ENCODE data around the gene TNFAIP8L2.
A peak's percentile ranks its signal among the peaks of the same experiment; 100 is the strongest.

The TNFAIP8L2 gene

DNA sequence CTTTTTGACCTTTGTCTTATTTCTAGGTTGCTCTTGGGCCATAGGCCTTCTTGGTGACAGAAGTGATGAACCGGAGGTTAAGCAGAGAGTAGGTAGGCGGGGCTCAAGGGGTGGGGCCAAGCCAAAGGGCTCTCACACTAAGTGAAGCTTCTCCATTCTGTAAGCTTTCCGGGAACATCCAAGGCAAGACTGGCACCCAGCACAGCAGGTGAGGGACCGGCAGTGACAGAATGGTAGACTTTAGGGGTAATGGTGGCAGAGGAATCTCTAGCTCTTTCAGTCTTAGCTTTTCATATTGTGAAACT, at the start of gene TNFAIP8L2:
Gene TNFAIP8L2 (plus strand): TSS at position 135 of the 305 bp plus-strand sequence. CDS start 2,049 bp downstream, outside the sequence.
- DNase-seq, result peak; percentile 87

DNA sequence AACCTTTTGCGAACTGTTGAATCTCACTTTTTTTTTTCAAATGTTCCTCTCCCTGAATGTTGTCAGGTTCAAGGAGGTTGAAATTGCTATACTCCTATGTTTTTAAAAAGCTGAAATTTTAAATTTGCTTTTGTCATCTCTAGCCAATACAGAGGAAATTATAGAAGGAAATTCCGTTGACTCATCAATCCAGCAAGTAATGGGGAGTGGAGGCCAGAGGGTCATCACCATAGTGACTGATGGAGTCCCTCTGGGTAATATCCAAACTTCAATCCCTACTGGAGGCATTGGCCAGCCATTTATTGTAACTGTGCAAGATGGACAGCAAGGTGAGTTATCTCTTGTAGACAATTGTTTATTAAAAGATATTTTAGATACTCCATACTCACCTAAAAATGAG, 49.6 kb upstream of the TNFAIP8L2 start:
- peak; percentile 3 for DNase-seq

DNA sequence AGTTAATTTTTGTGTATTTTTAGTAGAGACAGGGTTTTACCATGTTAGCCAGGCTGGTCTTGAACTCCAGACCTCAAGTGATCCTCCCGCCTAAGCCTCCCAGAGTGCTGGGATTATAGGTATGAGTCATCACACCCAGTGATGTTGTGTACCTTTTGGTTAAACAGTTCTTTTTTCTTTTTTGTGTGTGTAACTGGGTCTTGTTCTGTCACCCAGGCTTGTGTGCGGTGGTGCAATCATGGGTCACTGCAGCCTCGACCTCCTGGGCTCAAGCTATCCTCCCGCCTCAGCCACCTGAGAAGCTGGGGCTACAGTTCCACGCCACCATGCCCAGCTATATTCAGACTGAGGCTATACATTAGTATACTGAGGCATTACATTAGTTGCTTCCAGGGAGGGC, 48.1 kb upstream of the TNFAIP8L2 start:
- no peak for DNase-seq

DNA sequence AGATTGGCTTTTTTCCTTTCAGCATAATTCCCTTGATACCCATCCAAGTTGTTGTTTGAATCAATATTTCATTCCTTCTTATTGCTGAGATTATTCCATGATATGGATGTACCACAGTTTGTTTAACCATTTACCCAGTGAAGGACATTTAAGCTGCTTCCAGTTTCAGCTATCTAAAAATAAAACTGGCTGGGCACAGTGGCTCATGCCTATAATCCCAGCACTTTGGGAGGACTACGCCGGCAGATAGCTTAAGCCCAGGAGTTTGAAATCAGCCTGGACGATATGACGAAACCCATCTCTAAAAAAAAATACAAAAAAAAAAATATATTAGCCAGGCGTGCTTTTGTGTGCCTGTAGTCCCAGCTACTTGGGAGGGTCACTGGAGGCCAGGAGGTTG, 42.6 kb upstream of the TNFAIP8L2 start:
- DNase-seq, result no peak

DNA sequence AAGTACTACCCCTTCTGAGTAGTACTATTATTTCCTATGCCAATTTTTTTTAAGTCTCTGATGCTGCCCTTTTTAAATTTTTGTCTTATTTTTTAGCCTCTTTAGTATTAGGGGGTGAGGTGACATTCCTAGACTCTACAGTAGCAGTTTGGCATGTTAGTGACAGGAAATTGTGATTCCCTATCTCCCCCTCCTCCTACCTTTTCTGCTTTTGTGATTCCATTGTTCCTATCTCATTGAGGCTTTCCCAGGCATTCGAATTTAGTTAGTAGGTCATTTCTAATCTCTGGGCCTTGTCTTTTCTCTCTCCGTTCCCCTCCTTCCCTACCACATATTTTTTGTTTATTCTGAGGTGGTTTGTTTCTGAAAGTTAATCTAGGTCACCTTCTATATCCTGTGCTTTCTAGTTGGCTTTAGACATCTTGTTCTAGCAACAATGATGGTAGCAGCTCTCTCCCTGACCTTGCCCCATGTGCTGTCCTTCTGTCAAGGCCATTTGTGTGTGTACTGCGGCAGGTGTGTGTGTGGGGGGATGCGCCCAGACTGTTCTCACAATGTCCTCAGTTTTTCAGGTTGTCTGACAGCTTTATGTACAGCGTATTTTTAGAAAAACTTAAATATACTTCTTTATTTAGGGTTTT, 31.6 kb upstream of the TNFAIP8L2 start:
- no peak for DNase-seq

DNA sequence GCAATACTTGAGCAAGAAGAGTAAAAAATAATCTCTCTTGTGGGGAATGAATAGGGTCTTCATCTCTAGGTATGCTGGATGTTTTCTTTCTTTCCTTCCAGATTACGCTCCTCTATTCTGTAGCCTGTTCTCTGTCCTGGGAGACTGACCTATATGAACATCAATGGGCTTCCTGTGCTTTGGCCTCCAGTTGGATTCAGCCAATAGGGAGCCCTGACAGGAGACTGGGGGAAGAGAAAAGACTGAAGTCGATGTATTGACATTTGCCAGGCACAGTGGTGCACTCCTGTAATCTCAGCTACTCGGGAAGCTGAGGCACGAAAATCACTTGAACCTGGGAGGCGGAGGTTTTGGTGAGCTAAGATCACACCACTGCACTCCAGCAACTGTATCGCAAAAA, 27.6 kb upstream of the TNFAIP8L2 start:
- no peak for DNase-seq

DNA sequence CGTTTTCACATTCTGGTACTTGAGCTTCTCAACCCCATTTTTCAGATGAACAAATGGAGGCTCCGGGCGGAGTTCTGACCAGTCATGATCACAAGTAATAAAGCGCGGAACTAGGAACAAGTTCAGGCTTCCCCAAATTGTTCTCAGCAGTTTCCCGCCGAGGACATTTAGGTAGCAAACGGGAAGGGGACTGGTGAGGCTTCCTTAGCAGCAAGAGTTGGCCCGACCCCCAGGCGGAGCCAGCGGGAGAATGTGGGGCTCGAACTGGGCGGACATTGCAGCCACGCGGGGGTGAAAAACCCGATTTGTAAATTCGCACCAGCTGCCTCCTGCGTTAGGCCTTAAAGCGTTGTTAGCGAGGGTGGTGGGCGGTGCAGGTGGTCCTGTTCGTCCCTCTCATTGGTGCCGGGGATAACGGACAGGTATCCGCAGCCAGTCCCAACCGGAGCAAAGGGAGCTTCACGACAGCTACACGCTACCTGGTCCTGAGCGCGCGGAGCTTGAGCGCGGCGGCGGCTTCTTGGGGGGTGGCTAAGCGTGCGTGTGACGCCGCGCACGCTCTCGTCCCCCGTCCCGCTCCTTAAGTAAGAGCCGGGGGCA, 25.4 kb upstream of the TNFAIP8L2 start:
- peak; percentile 52 for DNase-seq

DNA sequence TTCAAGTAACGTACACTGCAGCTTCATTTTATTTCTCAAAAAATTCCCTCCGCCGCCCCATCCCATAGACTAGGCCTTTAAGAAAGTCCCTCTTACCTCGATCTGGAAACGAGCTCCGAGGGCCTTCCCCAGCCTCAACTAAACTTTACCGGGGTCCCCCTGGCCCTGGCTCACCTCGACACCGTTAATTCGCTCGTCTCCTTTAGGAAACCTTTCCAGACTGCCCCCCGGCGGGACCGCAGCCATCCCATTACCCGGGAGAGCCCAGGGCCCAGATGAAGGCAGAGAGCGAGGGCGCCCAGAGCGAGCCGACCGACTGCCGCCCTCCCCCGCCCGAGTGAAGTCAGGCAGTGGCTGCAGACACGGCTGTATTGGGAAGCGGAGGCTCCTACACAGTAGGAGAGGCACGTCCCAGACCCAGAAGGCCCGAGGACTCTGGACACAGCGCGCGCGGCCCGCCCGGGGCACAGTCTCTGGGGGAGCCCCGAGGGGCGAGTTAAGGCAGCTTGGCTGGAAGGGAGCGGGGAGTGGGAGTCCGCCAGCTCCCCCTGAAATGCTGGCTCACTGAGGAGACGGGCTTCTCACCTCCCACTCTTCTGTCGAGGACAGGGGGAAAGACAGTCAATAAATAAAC, 24.6 kb upstream of the TNFAIP8L2 start:
- DNase-seq, result no peak

DNA sequence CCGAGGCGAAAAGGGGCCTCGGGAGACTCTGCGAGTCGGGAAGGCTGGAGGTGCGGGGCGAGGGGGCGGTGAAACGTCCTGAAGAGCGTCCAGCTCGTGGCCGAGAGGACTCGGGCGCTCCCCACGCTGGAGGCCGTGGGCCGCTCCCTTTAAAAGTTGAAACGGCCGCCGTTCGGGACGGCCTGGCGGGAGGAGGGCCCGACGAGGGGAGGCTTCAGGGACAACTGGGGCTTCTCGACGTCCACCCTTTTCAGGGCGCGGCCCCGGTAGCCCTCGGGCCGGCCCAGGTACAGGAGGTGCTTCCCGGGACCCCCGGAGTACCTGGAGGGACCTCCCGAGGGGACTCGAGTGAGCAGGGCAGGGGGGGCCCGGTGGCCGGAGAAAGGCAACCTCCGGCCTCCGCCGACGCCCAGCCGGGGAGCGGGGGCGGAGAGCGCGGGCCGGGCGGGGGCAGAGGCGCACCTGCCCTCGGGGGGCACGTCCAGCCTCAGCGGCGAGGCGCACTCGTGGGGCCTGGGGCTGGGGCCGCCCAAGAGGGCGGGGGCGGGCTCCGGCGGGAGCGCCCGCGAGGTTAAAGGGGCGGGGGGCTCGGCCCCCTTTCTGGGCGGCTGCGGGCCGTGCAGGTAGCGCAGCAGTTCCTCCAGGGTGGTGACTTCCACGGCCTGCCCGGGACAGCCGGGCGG, 24.0 kb upstream of the TNFAIP8L2 start:
- no peak for DNase-seq

DNA sequence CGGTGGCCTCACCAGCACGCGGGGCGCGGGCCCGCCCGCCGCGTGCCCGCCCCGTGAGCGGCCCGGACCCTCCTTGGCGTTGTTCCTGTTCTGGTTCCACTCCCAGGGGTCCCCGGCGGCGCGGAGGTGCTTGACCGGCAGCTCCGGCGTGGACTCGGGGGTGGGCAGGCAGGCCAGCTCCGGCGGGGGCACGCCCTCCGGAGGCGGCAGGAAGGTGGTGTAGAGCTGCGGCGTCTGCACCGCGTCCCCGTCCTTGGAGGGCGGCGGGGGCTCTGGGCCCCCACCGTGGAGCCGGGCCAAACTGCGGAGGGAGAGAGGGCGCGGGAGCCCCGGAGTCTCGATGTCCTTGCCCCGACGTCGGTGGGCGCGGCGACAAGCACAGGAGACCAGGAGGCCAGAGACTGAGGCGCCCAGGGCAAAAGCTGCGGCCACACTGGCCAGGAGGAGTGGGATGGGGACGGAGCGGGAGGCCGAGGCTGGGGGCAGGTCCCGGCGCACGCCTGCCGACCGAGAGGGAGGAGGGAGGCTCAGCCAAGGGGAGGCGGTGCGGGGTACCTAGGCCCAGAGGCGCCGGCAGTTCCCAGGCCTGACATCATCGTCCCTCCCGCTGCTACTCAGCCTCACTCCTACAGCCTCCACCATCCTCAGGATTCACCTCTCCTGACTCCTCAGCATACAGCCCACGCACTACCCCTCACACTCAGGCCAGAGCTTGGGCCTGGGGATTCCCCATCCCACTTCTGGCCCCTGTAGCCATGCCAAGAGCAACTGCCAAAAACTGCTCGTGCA, 23.2 kb upstream of the TNFAIP8L2 start:
- DNase-seq, result no peak

DNA sequence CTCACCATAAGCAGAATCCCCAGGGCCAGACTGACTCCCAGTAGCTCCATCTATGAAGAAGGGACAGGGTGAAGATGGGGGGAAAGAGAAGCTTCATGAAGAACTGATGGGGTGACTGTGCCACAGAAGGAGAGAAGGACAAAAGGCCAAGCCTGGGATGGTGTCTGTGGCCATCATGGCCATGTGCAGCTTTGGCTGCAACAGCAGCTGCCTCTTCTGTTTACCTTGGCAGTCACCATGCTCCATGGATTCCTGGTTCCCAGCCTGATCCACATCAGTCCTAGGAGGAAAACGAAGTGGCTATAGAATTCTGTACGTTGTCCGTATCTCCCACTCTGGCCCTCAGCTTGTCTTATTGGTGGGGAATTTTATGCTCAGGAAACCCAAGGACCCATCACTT, 22.1 kb upstream of the TNFAIP8L2 start:
- DNase-seq, result no peak

DNA sequence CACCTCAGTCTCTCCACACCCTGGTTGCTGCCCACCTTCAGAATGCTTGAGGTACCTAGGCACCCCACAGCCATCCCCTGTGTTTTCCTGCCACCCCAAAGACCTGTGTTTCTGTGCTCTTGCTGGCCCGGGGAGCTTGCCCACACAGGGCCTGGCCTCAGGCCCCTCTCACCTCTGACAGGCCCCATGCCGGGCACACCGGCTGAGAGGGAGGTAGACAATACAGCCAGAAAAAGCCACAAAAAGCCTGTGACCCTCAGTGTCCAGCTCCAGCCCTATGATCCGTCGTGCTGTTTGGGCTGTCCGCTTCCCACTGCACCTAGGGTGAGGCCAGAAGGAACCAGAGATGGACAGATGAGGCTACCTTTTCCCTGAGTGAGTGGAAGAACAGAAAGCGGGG, 21.5 kb upstream of the TNFAIP8L2 start:
- DNase-seq, result no peak

DNA sequence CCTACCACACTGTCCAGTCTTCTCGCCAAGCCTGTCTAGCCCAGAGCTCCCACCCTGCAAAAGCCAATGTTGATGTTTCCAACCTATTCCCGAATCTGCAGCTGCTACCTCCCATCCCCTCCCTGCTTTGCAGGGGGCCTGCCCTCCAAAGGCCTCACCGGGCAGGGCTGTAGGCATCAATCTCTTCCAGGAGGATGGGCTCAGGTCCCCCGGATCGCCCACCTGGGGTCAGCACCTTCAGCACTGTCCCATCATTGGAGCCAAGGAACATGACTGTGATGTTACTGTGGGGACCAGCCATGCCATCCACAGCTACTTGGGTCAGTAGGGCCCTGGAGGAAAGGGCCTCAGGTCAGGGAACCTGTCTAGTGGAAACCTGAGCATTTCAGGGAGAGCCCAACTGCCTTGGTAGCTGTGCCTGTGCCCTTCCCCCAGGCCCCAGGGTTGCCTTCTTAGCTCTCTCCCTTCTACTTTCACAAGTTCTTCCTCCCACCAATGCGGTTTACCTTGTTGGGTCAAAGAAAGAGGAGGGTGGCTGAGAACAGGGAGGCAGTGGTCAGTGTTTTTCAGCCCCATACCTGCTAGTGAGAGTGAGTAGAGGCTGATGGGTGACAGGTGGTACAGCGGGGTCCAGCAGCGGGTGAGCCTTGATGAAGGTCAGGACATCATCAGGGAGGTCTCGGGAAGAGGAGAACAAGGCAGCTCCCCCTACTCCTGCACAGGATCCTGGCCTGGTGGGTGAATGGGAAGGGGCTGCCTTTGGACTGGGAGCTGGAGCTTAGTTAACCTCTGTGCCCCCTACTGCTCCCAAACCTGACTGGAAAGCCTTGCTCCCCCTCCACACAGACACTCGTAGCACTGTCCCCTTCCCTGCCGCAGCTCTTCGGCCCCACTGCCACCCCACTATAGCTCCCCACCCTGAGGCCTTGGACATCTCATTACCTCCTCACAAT, 20.7 kb upstream of the TNFAIP8L2 start:
- no peak for DNase-seq

DNA sequence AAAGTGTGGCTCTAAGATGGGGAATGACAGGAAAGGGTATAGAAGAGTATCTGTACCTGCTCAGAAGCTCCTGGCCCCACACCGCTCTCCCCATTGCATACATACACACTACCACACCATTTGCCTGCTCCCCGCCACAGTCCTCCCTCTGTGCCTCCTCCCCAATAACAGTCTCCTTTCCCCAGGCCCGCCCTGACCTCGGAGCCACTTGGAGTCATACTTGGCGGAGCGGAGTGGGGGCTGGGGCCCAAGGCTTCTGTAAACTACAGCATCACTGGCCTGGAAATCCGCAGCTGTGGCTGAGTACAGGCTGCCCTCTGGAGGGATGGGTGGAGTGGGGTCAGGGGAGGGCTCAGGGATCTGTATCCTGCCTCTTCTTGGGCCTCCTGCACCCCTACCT, 18.7 kb upstream of the TNFAIP8L2 start:
- no peak for DNase-seq

DNA sequence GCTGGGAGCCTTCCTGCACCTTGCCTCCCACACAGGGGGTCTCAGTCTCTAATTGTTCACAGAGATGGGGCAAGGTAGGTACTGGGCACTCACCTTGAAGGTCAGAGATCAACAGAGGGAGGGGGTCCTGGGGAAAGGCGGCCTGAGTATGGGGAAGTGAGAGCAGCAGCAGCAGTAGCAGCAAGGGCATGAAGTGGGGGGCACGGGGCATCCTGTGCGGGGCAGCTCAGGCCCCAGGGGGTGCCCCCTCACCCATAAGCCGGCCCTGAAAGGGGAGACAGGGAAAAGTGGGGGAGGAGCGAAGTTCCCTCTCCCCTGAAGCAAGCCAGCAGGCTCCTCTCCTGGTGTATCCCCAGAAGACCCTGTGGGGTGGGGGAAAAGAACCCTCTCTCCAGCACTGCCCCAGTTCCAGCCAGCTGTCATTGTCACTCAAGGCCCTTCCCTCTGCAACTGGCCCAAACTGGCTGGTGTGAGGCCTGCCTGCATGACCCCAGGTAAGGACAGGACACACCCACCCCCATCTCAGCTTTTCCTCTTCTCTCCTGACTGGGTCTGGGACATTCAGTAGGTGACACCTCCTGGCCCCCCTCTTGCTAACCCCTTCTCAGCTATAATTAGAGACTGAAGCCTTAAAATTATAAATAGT, 13.9 kb upstream of the TNFAIP8L2 start:
- DNase-seq, result no peak

DNA sequence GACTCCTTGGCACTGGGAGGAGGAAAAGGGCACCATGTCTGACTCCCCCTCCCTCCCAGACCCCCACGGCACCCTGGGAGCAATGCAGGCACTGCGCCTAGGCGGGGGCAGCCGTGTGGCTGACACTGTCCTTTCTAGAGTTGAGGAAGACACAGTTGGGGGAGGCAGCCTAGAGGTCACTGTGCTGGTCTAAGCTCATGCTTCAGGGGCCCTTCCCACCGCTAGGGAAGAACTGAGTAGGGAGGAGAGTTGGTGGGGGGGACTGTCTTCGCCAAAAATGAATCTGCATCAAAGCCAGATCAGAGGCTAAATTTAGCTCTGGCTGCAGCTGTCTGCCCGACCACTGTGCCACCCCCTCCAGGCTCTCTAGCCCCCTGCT, 13.4 kb upstream of the TNFAIP8L2 start:
- no peak for DNase-seq

DNA sequence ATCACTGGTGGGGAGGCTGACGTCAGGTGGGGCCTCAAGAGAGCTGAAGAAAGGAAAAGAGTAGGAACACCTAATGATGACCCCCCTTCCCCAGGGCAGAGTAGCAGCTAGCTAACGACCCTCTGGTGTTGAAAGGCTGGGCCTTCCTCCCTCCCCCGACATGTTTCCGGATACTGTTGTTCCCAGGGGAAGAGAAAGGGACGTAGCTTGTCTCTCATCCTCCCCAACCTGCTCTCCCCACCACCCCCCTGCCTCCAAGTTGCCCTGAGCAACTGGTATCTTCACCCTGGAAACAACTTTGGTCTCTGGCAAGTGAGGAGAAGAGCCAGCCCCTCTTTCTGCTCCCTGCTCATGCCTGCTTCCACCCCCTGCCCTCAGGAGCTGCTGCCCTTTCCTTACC, 12.5 kb upstream of the TNFAIP8L2 start:
- DNase-seq, result no peak

DNA sequence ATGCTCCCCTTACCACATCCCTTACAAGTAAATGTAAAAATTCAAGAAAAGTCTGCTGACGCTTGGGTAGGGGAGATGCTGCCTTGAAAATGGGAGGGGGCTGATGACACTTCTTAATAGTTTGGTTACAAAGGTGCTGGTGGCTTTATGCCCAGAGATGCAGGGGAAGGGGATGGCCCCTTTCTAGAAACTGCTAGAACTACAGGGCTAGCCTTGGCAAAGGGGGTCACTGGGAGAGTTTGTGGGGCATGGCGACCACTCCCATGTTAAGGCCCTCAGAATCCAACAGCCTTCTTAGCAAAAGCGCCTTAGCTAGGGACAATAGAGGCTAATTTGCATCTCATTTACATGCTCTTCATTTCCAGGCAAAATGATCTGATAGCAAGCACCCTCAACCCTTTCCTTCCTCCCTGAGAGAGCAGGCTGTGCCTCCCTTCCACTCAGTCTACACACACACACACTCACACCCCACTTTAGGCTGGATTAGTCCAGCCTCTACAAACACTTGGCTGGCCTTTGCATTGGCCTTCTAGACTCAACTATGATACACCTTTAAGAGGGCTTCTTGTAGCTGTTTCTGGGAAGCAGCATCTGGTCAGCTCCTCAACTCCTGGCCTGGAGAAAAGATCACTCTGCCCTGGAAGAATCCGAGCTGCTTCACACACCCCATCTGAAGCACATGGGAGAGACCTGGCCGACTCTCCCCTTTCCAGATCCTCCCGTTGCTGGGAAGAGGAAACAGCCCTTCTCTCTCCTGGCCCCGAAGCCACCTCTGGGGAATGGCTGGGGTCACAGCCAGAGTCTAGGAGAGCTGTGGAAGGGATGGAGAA, 11.8 kb upstream of the TNFAIP8L2 start:
- DNase-seq, result no peak

DNA sequence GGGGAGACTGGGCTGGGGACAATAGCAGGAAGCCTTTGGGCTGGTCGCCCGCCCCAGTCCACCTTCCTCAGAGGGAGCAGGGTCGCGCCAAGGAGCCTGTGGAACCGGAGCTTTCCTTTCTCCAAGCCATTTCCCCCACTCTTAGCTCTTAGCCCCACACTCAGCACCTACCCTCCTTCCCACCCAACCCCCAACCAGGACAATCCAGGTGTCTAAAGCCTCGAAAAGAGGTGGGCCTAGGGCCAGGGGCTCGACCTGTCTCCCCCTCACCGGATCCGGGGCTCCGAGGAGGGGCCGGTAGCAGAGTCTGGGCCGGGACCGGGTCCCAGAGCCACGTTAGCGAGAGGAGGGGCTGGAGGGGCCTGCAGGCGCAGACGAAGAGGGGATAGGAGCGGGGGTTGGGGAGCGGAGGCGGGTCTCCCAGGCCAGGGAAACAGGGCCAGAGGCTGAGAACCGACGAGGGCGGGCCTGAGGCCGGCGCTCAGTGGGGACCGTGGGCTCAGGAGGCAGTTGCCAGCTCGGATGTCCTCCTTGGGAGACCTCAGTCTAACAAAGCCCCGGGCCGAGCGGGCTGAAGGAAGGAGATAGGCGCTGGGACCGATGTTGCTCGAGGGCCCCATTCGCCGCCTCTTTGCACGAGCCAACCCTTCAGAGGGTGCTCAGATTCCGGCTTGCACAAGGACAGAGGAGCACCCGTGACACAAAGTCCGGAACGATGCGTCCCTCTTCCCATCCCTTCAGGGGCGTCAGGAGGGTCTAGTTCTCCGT, 11.0 kb upstream of the TNFAIP8L2 start:
- peak; percentile 36 for DNase-seq

DNA sequence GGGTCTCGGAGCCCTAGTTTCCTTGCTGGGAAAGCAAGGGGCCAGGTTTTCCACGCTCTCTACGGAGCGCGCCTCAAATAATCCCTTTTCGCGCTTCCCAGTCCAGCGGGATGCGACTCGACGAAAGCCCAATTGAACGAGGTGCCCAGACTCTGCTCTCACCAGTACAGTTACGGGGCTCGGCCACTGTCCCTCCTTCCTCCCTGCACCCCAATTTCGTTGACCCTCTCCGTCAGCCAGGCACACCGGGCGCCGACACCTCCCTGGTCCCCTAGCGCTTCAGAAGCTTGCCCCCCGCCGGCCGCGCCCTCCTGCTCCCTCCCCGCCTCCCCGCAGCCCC, 10.4 kb upstream of the TNFAIP8L2 start:
- DNase-seq, result no peak
